Vagina (tissue), 2 donors: ENCODE data around the gene RALA.

ENCODE experiments used
- CTCF ChIP-seq, 3 experiments: fragments of 450-650 bp in 2 of 3; fragments of 200-600 bp in 1 of 3; sonication (generic) in 1 of 3; IDR thresholded peaks; one replicate each; pipeline ENCODE4 v1.5.1; 2017 to 2019; ENCODE audit warnings: antibody characterized with exemption in 3 of 3, mild to moderate bottlenecking in 2 of 3, moderate library complexity in 2 of 3
- POLR2A ChIP-seq, 2 donors: fragments of 450-650 bp; IDR thresholded peaks; one replicate each; pipeline ENCODE4 v1.6.1; 2017; ENCODE audit warnings: antibody characterized with exemption in 2 of 2, mild to moderate bottlenecking in 2 of 2, moderate library complexity in 2 of 2
- POLR2AphosphoS5 ChIP-seq, 2 donors: sonication (generic); formaldehyde crosslinking; IDR thresholded peaks; one replicate each; pipeline ENCODE4 v1.9.0; 2017; ENCODE audit warnings: antibody characterized with exemption in 2 of 2, mild to moderate bottlenecking in 2 of 2, low read depth in 1 of 2; ENCODE audit not compliant: insufficient read depth in 1 of 2

DNA sequence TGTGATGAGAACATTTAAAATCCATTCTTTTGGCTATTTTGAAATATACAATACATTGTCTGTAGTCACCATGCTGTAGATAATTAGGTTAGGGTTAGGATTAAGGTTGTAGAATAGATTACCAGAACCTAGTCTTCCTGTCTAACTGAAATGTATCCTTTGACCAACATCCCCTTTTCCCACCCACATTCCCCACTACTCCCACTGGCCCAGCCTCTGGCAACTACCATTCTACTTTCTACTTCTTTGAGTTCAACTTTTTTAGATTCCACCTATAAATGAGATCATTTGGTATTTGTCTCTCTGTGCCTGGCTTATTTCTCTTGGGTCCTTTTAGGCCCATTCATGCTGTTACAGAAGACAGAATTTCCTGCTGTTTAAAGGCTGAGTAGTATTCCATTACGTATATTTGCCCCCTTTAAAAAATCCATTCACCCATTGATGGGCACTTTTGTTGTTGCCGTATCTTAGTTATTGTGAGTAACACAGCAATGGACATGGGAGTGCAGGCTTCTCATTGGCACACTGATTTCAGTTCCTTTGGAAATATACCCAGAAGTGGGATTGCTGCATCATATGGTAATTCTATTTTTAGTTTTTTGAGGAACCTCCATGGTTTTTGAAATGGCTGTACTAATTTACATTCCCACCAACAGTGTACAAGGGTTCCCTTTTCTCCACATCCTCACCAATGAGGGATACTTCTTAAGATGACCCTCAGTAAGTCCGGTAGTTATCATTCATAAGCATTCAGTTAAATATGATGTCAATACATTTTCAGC lies 104.0 kb downstream of the RALA start:
- no peak for TF ChIP-seq CTCF (IDR thresholded peaks at IDR 0.05)
- no peak for TF ChIP-seq POLR2AphosphoS5 (IDR thresholded peaks at IDR 0.05; ENCODE audit: insufficient read depth in 1 of 2, low read depth in 1 of 2)
- TF ChIP-seq POLR2A (IDR thresholded peaks at IDR 0.05) = no peak
